Liver (tissue), 9 donors: ENCODE data around the gene RHOU. TPM values are rescaled to one million over a fixed set of nuclear protein-coding genes. Genes with fewer than 3 reads are reported as not detected.

Experiments used
- DNase-seq: peaks from one replicate; pipeline ENCODE4 v3.0.0-alpha.2; 2017; ENCODE audit warnings: low spot score
- H3K27ac ChIP-seq, 2 donors: one replicate each; pipeline ENCODE4 v1.7.0; 2013; ENCODE audit warnings: inconsistent platforms in 2 of 2, low read length in 2 of 2, control low read depth in 1 of 2, low read depth in 1 of 2, mild to moderate bottlenecking in 1 of 2
- H3K27me3 ChIP-seq, 4 donors: one replicate each; pipeline versions ENCODE4 v1.6.1 to v1.7.0; 2013; ENCODE audit warnings: low read length in 3 of 4, inconsistent platforms in 1 of 4, mild to moderate bottlenecking in 1 of 4, moderate library complexity in 1 of 4; ENCODE audit not compliant: control insufficient read depth in 4 of 4, insufficient read depth in 4 of 4
- H3K36me3 ChIP-seq, 4 donors: one replicate each; pipeline versions ENCODE4 v1.6.1 to v1.7.0; 2013; ENCODE audit warnings: low read length in 3 of 4, mild to moderate bottlenecking in 3 of 4, low read depth in 1 of 4, moderate library complexity in 1 of 4; ENCODE audit not compliant: control insufficient read depth in 4 of 4, insufficient read depth in 3 of 4
- H3K4me1 ChIP-seq, 4 donors: one replicate each; pipeline versions ENCODE4 v1.6.1 to v1.7.0; 2013; ENCODE audit warnings: low read length in 3 of 4, mild to moderate bottlenecking in 3 of 4, moderate library complexity in 1 of 4; ENCODE audit not compliant: control insufficient read depth in 4 of 4, insufficient read depth in 4 of 4
- H3K4me3 ChIP-seq, 3 donors: one replicate each; pipeline versions ENCODE4 v1.6.1 to v1.7.0; 2013; ENCODE audit warnings: low read length in 3 of 3, control low read depth in 1 of 3, low read depth in 1 of 3, mild to moderate bottlenecking in 1 of 3
- H3K9ac ChIP-seq, 2 donors: one replicate each; pipeline ENCODE4 v1.7.0; 2013; ENCODE audit warnings: low read length in 2 of 2, mild to moderate bottlenecking in 2 of 2, moderate library complexity in 2 of 2, control low read depth in 1 of 2, low read depth in 1 of 2
- H3K9me3 ChIP-seq, 4 donors: one replicate each; pipeline versions ENCODE4 v1.6.1 to v1.7.0; 2013; ENCODE audit warnings: low read length in 3 of 4; ENCODE audit not compliant: control insufficient read depth in 4 of 4
- CTCF ChIP-seq: fragments of 150-350 bp; IDR thresholded peaks from 2 replicates; pipeline ENCODE4 v1.5.1; 2017; ENCODE audit warnings: improper control_type of control experiment, low read depth, low read length; ENCODE audit not compliant: missing input control
- EGR1 ChIP-seq, 2 donors: IDR thresholded peaks; 2 replicates each; pipeline ENCODE4 v1.6.1; 2016 to 2018; ENCODE audit warnings: antibody characterized with exemption in 2 of 2, low read depth in 2 of 2
- GABPA ChIP-seq, 2 donors: IDR thresholded peaks in 1 of 2; conservative IDR thresholded peaks in 1 of 2; 2 replicates each; pipeline ENCODE4 v1.6.1; 2016; ENCODE audit warnings: antibody characterized with exemption in 2 of 2, mild to moderate bottlenecking in 1 of 2, moderate library complexity in 1 of 2
- HNF4A ChIP-seq, 2 donors: conservative IDR thresholded peaks; 2 replicates each; pipeline ENCODE4 v1.6.1; 2016; ENCODE audit warnings: antibody characterized with exemption in 2 of 2, mild to moderate bottlenecking in 2 of 2
- HNF4G ChIP-seq: IDR thresholded peaks from 2 replicates; pipeline ENCODE4 v1.6.1; 2016; ENCODE audit warnings: antibody characterized with exemption
- MAX ChIP-seq: IDR thresholded peaks from 2 replicates; pipeline ENCODE4 v1.6.1; 2016; ENCODE audit warnings: antibody characterized with exemption
- RAD21 ChIP-seq, 2 donors: IDR thresholded peaks; 2 replicates each; pipeline ENCODE4 v1.6.1; 2016; ENCODE audit warnings: antibody characterized with exemption in 2 of 2, mild to moderate bottlenecking in 2 of 2
- RXRA ChIP-seq, 2 donors: IDR thresholded peaks; 2 replicates each; pipeline ENCODE4 v1.6.1; 2017 to 2018; ENCODE audit warnings: antibody characterized with exemption in 2 of 2, mild to moderate bottlenecking in 1 of 2
- SP1 ChIP-seq: IDR thresholded peaks from 2 replicates; pipeline ENCODE4 v1.6.1; 2018; ENCODE audit warnings: antibody characterized with exemption, mild to moderate bottlenecking
- WGBS: extraction: QIAGEN DNeasy Blood & Tissue Kit; methylation state at CpG from one replicate; pipeline ENCODE4 v1.1.7; 2013; 5-methylcytosine and 5-hydroxymethylcytosine counted together
- polyA plus RNA-seq, 2 donors: library from polyadenylated mRNA; stranded (reverse) in 1 of 2; unstranded in 1 of 2; fragments of 200-250 nt in 1 of 2; fragments of >200 nt in 1 of 2; fragmentation: Nextera tagmentation in 1 of 2; extraction: Ambion mirVana in 1 of 2; gene quantifications; one replicate each; pipeline versions ENCODE4 v1.2.1 to v1.2.3, GENCODE V29; 2013 to 2015
- total RNA-seq, 2 donors: library from RNA; depleted of rRNA; stranded (reverse); fragments of >200 nt; gene quantifications; one replicate each; pipeline ENCODE4 v1.2.3, GENCODE V29; 2014
- TF ChIP-seq, protein P1 (sequence below): IDR thresholded peaks from 2 replicates; pipeline ENCODE4 v1.6.1; 2016; ENCODE audit warnings: antibody characterized with exemption, mild to moderate bottlenecking
- donor health status: healthy.
- donor health status: healthy.
- donor health status: healthy.
- donor health status: healthy.
- donor health status: healthy.

The RHOU gene
- total and polyA plus RNA-seq, 4 donors, result 6.4 to 12.0 (median 11.6) TPM

GRCh38 chr1:228744356-228744755, 9.1 kb downstream of the RHOU start:
- no peak for TF ChIP-seq HNF4A (conservative IDR thresholded peaks at IDR 0.05)
- no peak for TF ChIP-seq RAD21 (IDR thresholded peaks at IDR 0.05)
- no peak for TF ChIP-seq SP1
- TF ChIP-seq CTCF, result no peak
- TF ChIP-seq MAX, result no peak
- TF ChIP-seq RXRA (IDR thresholded peaks at IDR 0.05), result no peak
- TF ChIP-seq GABPA (IDR thresholded peaks at IDR 0.05 in 1 of 2, conservative IDR thresholded peaks at IDR 0.05 in 1 of 2), result no peak
- no peak for TF ChIP-seq HNF4G
- WGBS, result 94% methylated on average over 6 of the region's 6 CpGs

DNA sequence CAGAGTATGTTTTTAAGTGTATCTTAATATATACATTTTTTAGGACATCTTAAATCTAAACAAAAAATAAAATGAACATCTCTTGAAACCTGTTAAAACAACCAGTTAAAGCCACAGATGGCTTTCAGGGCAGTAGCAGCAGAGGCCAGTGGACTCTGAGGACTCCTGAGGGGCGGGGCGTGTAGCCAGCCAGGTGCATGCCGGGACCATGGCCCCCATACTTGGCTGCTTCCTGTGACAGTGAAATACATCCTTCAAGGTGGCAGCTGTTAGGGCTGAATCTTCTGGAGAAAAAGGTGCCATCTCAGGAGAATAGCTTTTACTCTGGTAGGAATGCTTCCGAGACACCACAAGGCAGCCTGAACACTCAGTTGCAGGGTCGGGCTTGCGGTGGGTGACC, 9.6 kb downstream of the RHOU start:
- H3K27ac ChIP-seq, result peak overlapping the region in 1 of 2 donors; percentile 35
- peak in 1 of 2 donors; percentile 2 for TF ChIP-seq RAD21 (IDR thresholded peaks at IDR 0.05)
- TF ChIP-seq, protein P1, sequence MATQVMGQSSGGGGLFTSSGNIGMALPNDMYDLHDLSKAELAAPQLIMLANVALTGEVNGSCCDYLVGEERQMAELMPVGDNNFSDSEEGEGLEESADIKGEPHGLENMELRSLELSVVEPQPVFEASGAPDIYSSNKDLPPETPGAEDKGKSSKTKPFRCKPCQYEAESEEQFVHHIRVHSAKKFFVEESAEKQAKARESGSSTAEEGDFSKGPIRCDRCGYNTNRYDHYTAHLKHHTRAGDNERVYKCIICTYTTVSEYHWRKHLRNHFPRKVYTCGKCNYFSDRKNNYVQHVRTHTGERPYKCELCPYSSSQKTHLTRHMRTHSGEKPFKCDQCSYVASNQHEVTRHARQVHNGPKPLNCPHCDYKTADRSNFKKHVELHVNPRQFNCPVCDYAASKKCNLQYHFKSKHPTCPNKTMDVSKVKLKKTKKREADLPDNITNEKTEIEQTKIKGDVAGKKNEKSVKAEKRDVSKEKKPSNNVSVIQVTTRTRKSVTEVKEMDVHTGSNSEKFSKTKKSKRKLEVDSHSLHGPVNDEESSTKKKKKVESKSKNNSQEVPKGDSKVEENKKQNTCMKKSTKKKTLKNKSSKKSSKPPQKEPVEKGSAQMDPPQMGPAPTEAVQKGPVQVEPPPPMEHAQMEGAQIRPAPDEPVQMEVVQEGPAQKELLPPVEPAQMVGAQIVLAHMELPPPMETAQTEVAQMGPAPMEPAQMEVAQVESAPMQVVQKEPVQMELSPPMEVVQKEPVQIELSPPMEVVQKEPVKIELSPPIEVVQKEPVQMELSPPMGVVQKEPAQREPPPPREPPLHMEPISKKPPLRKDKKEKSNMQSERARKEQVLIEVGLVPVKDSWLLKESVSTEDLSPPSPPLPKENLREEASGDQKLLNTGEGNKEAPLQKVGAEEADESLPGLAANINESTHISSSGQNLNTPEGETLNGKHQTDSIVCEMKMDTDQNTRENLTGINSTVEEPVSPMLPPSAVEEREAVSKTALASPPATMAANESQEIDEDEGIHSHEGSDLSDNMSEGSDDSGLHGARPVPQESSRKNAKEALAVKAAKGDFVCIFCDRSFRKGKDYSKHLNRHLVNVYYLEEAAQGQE, result no peak
- WGBS, result 74% methylated on average over 6 of the region's 6 CpGs

More at GRCh38 chr1:228744356-228744755, 9.1 kb downstream of the RHOU start:
- H3K36me3 ChIP-seq, result peaks cover 1 to 27% (median 22%) of the 10 kb centered on the region in 4 donors
- no peak overlapping the region for H3K4me3 ChIP-seq
- no peak for DNase-seq
- no peaks in the 10 kb centered on the region for H3K9me3 ChIP-seq
- peaks cover 9 to 30% (median 20%) of the 10 kb centered on the region in 4 donors for H3K4me1 ChIP-seq
- H3K27ac ChIP-seq, result no peak overlapping the region
- H3K9ac ChIP-seq, result no peak overlapping the region
- H3K27me3 ChIP-seq, result no peaks in the 10 kb centered on the region

GRCh38 chr1:228745497-228745896, 10.2 kb downstream of the RHOU start:
- Histone ChIP-seq H3K27ac (no peak overlapping the region), H3K36me3 (peaks cover 0 to 27% (median 22%) of the 10 kb centered on the region in 4 donors), H3K9me3 (no peaks in the 10 kb centered on the region), H3K4me1 (peaks cover 3 to 20% (median 13%) of the 10 kb centered on the region in 4 donors), H3K9ac (no peak overlapping the region), H3K27me3 (no peaks in the 10 kb centered on the region), H3K4me3 (no peak overlapping the region)
- DNase-seq, result no peak
- TF ChIP-seq RAD21 (IDR thresholded peaks at IDR 0.05) (peak in 1 of 2 donors; percentile 4), EGR1 (IDR thresholded peaks at IDR 0.05; ENCODE audit: low read depth in 2 of 2) (no peak)
- WGBS, result 69% methylated on average over 4 of the region's 4 CpGs

More for the DNA sequence above, 9.6 kb downstream of the RHOU start:
- H3K27me3 ChIP-seq, result no peaks in the 10 kb centered on the region
- H3K36me3 ChIP-seq, result peaks cover 0 to 27% (median 22%) of the 10 kb centered on the region in 4 donors
- no peak for DNase-seq
- peaks cover 4 to 24% (median 15%) of the 10 kb centered on the region in 4 donors for H3K4me1 ChIP-seq
- H3K9me3 ChIP-seq, result no peaks in the 10 kb centered on the region
- no peak overlapping the region for H3K9ac ChIP-seq
- no peak overlapping the region for H3K4me3 ChIP-seq
